Spleen (tissue), 11 donors: ENCODE measurements around the gene GNG13. TPM values are rescaled to one million over a fixed set of nuclear protein-coding genes. Genes with fewer than 3 reads are reported as not detected.

Experiments
- DNase-seq: peaks from one replicate; pipeline ENCODE4 v3.0.0-alpha.2; 2020
- H3K27ac ChIP-seq, 8 donors: fragments of 200-600 bp; sonication (generic) in 7 of 8; 1 replicate in 4 of 8; 2 replicates in 4 of 8; pipeline versions ENCODE4 v1.5.0 to v1.8.0; 2016 to 2021; ENCODE audit warnings: inconsistent platforms in 4 of 8, mild to moderate bottlenecking in 4 of 8, moderate library complexity in 1 of 8
- H3K27me3 ChIP-seq, 7 donors: fragments of 200-600 bp; sonication (generic) in 6 of 7; replicated peaks in 1 of 7; 1 replicate in 4 of 7; 2 replicates in 3 of 7; pipeline versions ENCODE4 v1.5.0 to v1.8.0; 2016 to 2021; ENCODE audit warnings: inconsistent platforms in 3 of 7, mild to moderate bottlenecking in 1 of 7
- H3K36me3 ChIP-seq, 6 donors: fragments of 200-600 bp; sonication (generic) in 5 of 6; 1 replicate in 4 of 6; 2 replicates in 2 of 6; pipeline versions ENCODE4 v1.5.0 to v1.8.0; 2016 to 2021; ENCODE audit warnings: inconsistent platforms in 2 of 6
- H3K4me1 ChIP-seq, 6 donors: fragments of 200-600 bp; sonication (generic) in 5 of 6; 1 replicate in 3 of 6; 2 replicates in 3 of 6; pipeline versions ENCODE4 v1.5.0 to v1.8.0; 2016 to 2021; ENCODE audit warnings: inconsistent platforms in 3 of 6
- H3K4me3 ChIP-seq, 8 donors: fragments of 200-600 bp; sonication (generic) in 7 of 8; 1 replicate in 4 of 8; 2 replicates in 4 of 8; pipeline versions ENCODE4 v1.5.0 to v1.8.0; 2016 to 2021; ENCODE audit warnings: inconsistent platforms in 4 of 8, mild to moderate bottlenecking in 4 of 8, moderate library complexity in 2 of 8
- H3K9me3 ChIP-seq, 8 donors: fragments of 200-600 bp; sonication (generic) in 7 of 8; 1 replicate in 4 of 8; 2 replicates in 4 of 8; pipeline versions ENCODE4 v1.5.0 to v1.8.0; 2016 to 2021; ENCODE audit warnings: inconsistent platforms in 4 of 8
- POLR2A ChIP-seq, 3 donors: fragments of 450-650 bp; IDR thresholded peaks; one replicate each; pipeline ENCODE4 v1.5.1; 2017; ENCODE audit warnings: antibody characterized with exemption in 3 of 3, mild to moderate bottlenecking in 1 of 3
- POLR2AphosphoS5 ChIP-seq, 3 donors: sonication (generic); formaldehyde crosslinking; IDR thresholded peaks; one replicate each; pipeline ENCODE4 v1.5.1; 2017; ENCODE audit warnings: antibody characterized with exemption in 3 of 3
- WGBS, 5 donors: extraction: QIAGEN DNeasy Blood & Tissue Kit in 3 of 5; methylation state at CpG; one replicate each; pipeline versions ENCODE4 v1.1.5 to v1.1.7; 2013 to 2018; 5-methylcytosine and 5-hydroxymethylcytosine counted together
- intact Hi-C: fragments of 100-400 bp; cut with DNase I; formaldehyde crosslinking; loops from one replicate; pipeline ENCODE4 v1.15.0; 2023; ENCODE audit warnings: low total_unique reads
- polyA plus RNA-seq, 3 donors: library from polyadenylated mRNA; stranded (reverse); fragments of 200-250 nt; gene quantifications; one replicate each; pipeline ENCODE4 v1.2.1, GENCODE V29; 2013
- total RNA-seq, 7 donors: library from RNA; depleted of rRNA in 3 of 7; stranded (reverse); fragments of >200 nt in 3 of 7; fragmentation: NEBNext Ultra II Directional in 4 of 7; extraction: Animal tissue kit (Norgen Biotek cat#: 25700) in 4 of 7; gene quantifications; one replicate each; pipeline versions ENCODE4 v1.1.0 to v1.2.1, GENCODE V29; 2016 to 2021
- TF ChIP-seq, protein P1 (sequence below), 11 experiments: fragments of 200-600 bp in 7 of 11; fragments of 450-650 bp in 4 of 11; sonication (generic) in 4 of 11; IDR thresholded peaks in 8 of 11; conservative IDR thresholded peaks in 3 of 11; 1 replicate in 7 of 11; 2 replicates in 4 of 11; pipeline versions ENCODE4 v1.4.0 to v1.8.0; 2016 to 2021; ENCODE audit warnings: antibody characterized with exemption in 11 of 11, inconsistent platforms in 4 of 11, mild to moderate bottlenecking in 1 of 11
- donor health status: healthy with polysubstance abuse.
- donor health status: DM: no; HTN: no; CAD: no; lungs with moderate emphysema.
- donor health status: DM: no; HTN: no; CAD: no.
- donor health status: Bipolar disorder and iron deficiency.
- donor health status: healthy.
- donor health status: DM: no; HTN: no; CAD: no.
- donor health status: DM: yes; HTN: yes; CAD: no.

GNG13 gene
- total and polyA plus RNA-seq, 10 donors: not detected

- Histone ChIP-seq H3K36me3 (no peaks in the 10 kb centered on the region), H3K27ac (no peak overlapping the region), H3K27me3 (peaks cover 0 to 91% (median 56%) of the 10 kb centered on the region in 7 donors), H3K4me1 (no peaks in the 10 kb centered on the region), H3K4me3 (no peak overlapping the region), H3K9me3 (no peaks in the 10 kb centered on the region)
- DNase-seq: no peak
- WGBS, 5 donors: 63 to 86% (median 76%) methylated on average over 7 to 13 of the region's 13 CpGs
- intact Hi-C loops: no loop called here
- TF ChIP-seq, protein P1, sequence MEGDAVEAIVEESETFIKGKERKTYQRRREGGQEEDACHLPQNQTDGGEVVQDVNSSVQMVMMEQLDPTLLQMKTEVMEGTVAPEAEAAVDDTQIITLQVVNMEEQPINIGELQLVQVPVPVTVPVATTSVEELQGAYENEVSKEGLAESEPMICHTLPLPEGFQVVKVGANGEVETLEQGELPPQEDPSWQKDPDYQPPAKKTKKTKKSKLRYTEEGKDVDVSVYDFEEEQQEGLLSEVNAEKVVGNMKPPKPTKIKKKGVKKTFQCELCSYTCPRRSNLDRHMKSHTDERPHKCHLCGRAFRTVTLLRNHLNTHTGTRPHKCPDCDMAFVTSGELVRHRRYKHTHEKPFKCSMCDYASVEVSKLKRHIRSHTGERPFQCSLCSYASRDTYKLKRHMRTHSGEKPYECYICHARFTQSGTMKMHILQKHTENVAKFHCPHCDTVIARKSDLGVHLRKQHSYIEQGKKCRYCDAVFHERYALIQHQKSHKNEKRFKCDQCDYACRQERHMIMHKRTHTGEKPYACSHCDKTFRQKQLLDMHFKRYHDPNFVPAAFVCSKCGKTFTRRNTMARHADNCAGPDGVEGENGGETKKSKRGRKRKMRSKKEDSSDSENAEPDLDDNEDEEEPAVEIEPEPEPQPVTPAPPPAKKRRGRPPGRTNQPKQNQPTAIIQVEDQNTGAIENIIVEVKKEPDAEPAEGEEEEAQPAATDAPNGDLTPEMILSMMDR (IDR thresholded peaks at IDR 0.05 in 8 of 11, conservative IDR thresholded peaks at IDR 0.05 in 3 of 11): no peak
- no peak for TF ChIP-seq POLR2AphosphoS5 (IDR thresholded peaks at IDR 0.05)
- TF ChIP-seq POLR2A (IDR thresholded peaks at IDR 0.05): no peak
These were observed 21.0 kb downstream of the GNG13 start for GRCh38 chr16:779561-779960.

GRCh38 chr16:778909-779527 lies 21.5 kb downstream of the GNG13 start:
- H3K9me3 ChIP-seq: no peaks in the 10 kb centered on the region
- H3K36me3 ChIP-seq: no peaks in the 10 kb centered on the region
- H3K4me1 ChIP-seq: no peaks in the 10 kb centered on the region
- no peak overlapping the region for H3K27ac ChIP-seq
- 74 to 93% (median 85%) methylated on average over 6 of the region's 6 CpGs for WGBS, 5 donors
- TF ChIP-seq POLR2A (IDR thresholded peaks at IDR 0.05) (no peak), POLR2AphosphoS5 (IDR thresholded peaks at IDR 0.05) (no peak)
- TF ChIP-seq, protein P1 (IDR thresholded peaks at IDR 0.05 in 8 of 11, conservative IDR thresholded peaks at IDR 0.05 in 3 of 11): no peak
- peaks cover 0 to 96% (median 56%) of the 10 kb centered on the region in 7 donors for H3K27me3 ChIP-seq
- intact Hi-C loops: no loop called here
- no peak overlapping the region for H3K4me3 ChIP-seq
- DNase-seq: no peak

GRCh38 chr16:778447-778846 lies 22.1 kb downstream of the GNG13 start:
- Histone ChIP-seq H3K36me3 (no peaks in the 10 kb centered on the region), H3K4me3 (no peak overlapping the region), H3K9me3 (no peaks in the 10 kb centered on the region), H3K27me3 (peaks cover 0 to 95% (median 56%) of the 10 kb centered on the region in 7 donors), H3K27ac (no peak overlapping the region), H3K4me1 (no peaks in the 10 kb centered on the region)
- intact Hi-C loops: no loop called here
- TF ChIP-seq POLR2AphosphoS5 (IDR thresholded peaks at IDR 0.05): no peak
- TF ChIP-seq POLR2A (IDR thresholded peaks at IDR 0.05): no peak
- TF ChIP-seq, protein P1 (IDR thresholded peaks at IDR 0.05 in 8 of 11, conservative IDR thresholded peaks at IDR 0.05 in 3 of 11): no peak
- DNase-seq: no peak
- WGBS, 5 donors: 82 to 90% (median 87%) methylated on average over 11 of the region's 11 CpGs

- no peak overlapping the region for H3K27ac ChIP-seq
- intact Hi-C loops: no loop called here
- no peak for DNase-seq
- peaks cover 0 to 89% (median 51%) of the 10 kb centered on the region in 7 donors for H3K27me3 ChIP-seq
- H3K4me1 ChIP-seq: no peaks in the 10 kb centered on the region
- TF ChIP-seq POLR2AphosphoS5 (IDR thresholded peaks at IDR 0.05) (no peak), POLR2A (IDR thresholded peaks at IDR 0.05) (no peak)
- TF ChIP-seq, protein P1 (IDR thresholded peaks at IDR 0.05 in 8 of 11, conservative IDR thresholded peaks at IDR 0.05 in 3 of 11): no peak
- WGBS, 5 donors: 15 to 22% (median 16%) methylated on average over 14 to 16 of the region's 16 CpGs
- no peak overlapping the region for H3K4me3 ChIP-seq
- H3K36me3 ChIP-seq: no peaks in the 10 kb centered on the region
- no peaks in the 10 kb centered on the region for H3K9me3 ChIP-seq
These were observed 22.7 kb downstream of the GNG13 start for GRCh38 chr16:777826-778225.
